Pericardium fibroblast (primary cell): ENCODE results near the gene SLC6A16. TPM values are rescaled to one million over a fixed set of nuclear protein-coding genes. Genes with fewer than 3 reads are reported as not detected.

Experiments
- total RNA-seq: library from RNA; depleted of rRNA; stranded (reverse); fragments of >200 nt; gene quantifications from 2 replicates; pipeline ENCODE4 v1.2.3, GENCODE V29; 2015

SLC6A16 gene
- 0.51 TPM in 1 of 2 replicates, not detected in the other for total RNA-seq

GRCh38 chr19:49324801-49325576 is at the start of gene SLC6A16:
Gene SLC6A16 (minus strand): TSS chr19:49325191. CDS start chr19:49311347, 13,844 bp downstream.

GRCh38 chr19:49363268-49364082 is 38.5 kb upstream of the SLC6A16 start, which contains the start of gene DKKL1:
Gene DKKL1 (plus strand): TSS chr19:49363877. CDS start chr19:49363999, 122 bp downstream.

GRCh38 chr19:49362048-49362928 is 37.3 kb upstream of the SLC6A16 start, which contains the start of gene TEAD2:
Gene TEAD2 (minus strand): TSS chr19:49362416. CDS start chr19:49360075, 2,341 bp downstream.

GRCh38 chr19:49335071-49335783 is 10.2 kb upstream of the SLC6A16 start, which contains the start of gene CD37:
Gene CD37 (plus strand): TSS chr19:49335406. CDS start chr19:49335541, 135 bp downstream.

Other genes starting within 250 kb of the SLC6A16 start
- gene SNRNP70, start 239.7 kb downstream of the SLC6A16 start, total RNA-seq: 109 and 117 TPM in 2 replicates
- 9.8 and 12.3 TPM in 2 replicates for gene LIN7B, start 210.8 kb downstream of the SLC6A16 start, total RNA-seq
- 3.2 and 12.3 TPM in 2 replicates for gene C19orf73, start 206.0 kb downstream of the SLC6A16 start, total RNA-seq
- 2.8 TPM in 2 replicates for gene PPFIA3, start 205.6 kb downstream of the SLC6A16 start, total RNA-seq
- gene HRC, start 169.8 kb downstream of the SLC6A16 start, total RNA-seq: 1.2 and 3.2 TPM in 2 replicates
- 15.2 and 27.5 TPM in 2 replicates for gene TRPM4, start 167.4 kb downstream of the SLC6A16 start, total RNA-seq
- not detected in 2 replicates for gene CD37, start 10.2 kb upstream of the SLC6A16 start, total RNA-seq
- gene TEAD2, start 37.2 kb upstream of the SLC6A16 start, total RNA-seq: 33.3 and 35.7 TPM in 2 replicates
- 0.70 TPM in 1 of 2 replicates, not detected in the other for gene DKKL1, start 38.7 kb upstream of the SLC6A16 start, total RNA-seq
- gene KASH5, start 63.1 kb upstream of the SLC6A16 start, total RNA-seq: not detected in 2 replicates
- not detected in 2 replicates for gene PTH2, start 98.2 kb upstream of the SLC6A16 start, total RNA-seq
- gene GFY, start 100.2 kb upstream of the SLC6A16 start, total RNA-seq: not detected in 2 replicates
- not detected in 2 replicates for gene SLC17A7, start 116.3 kb upstream of the SLC6A16 start, total RNA-seq
- gene PIH1D1, start 126.6 kb upstream of the SLC6A16 start, total RNA-seq: 52.9 and 75.9 TPM in 2 replicates
- gene ALDH16A1, start 128.0 kb upstream of the SLC6A16 start, total RNA-seq: 25.3 and 36.2 TPM in 2 replicates
- 2.6 and 3.3 TPM in 2 replicates for gene FLT3LG, start 149.0 kb upstream of the SLC6A16 start, total RNA-seq
- 4,979 and 5,980 TPM in 2 replicates for gene RPL13A, start 162.4 kb upstream of the SLC6A16 start, total RNA-seq
- 4,757 and 6,131 TPM in 2 replicates for gene RPS11, start 171.2 kb upstream of the SLC6A16 start, total RNA-seq
- gene FCGRT, start 187.5 kb upstream of the SLC6A16 start, total RNA-seq: 117 and 185 TPM in 2 replicates
- 161 and 237 TPM in 2 replicates for gene RCN3, start 202.8 kb upstream of the SLC6A16 start, total RNA-seq